ENCODE data around the gene LAD1.

LAD1 gene

DNA sequence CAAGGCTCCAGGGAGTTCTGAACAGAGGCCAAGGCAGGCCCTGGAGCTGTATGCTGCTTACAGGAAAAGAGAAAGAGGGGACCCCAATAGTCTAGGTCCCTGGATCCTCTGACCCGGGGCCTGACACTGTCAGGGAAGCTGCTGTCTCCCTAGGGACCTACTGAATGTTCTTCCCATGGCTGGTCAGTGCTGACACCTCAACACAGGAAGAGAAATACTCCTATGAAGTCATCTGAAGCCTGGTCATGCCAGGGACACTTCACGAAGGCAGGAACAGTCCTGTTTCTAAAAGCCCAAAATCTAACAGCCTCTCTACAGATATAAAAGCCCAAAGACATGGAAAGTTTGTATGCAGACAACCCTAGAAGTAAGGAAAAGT, 1.7 kb upstream of the LAD1 start:
- H3K9me3 ChIP-seq (ENCODE audit: insufficient read depth, low read depth, low read length), result no peaks in the 10 kb centered on the region
- no peaks in the 10 kb centered on the region for H3K79me2 ChIP-seq (ENCODE audit: insufficient read depth, low read length)
- H3K36me3 ChIP-seq (ENCODE audit: insufficient read depth, low read length), result no peaks in the 10 kb centered on the region
- H2AFZ ChIP-seq (ENCODE audit: low read length), result no peak overlapping the region
- H3K4me3 ChIP-seq (ENCODE audit: low read length, poor library complexity, severe bottlenecking), result no peak overlapping the region
- no peaks in the 10 kb centered on the region for H4K20me1 ChIP-seq (ENCODE audit: insufficient read depth, low read length, poor library complexity, severe bottlenecking)
- no peaks in the 10 kb centered on the region for H3K4me1 ChIP-seq (ENCODE audit: insufficient read depth, low read length, poor library complexity, severe bottlenecking)
- H3K9ac ChIP-seq (ENCODE audit: low read depth, low read length, poor library complexity, severe bottlenecking), result no peak overlapping the region
- no peak overlapping the region for H3K4me2 ChIP-seq (ENCODE audit: low read depth, low read length, poor library complexity, severe bottlenecking)
- no peak for TF ChIP-seq CTCF (conservative IDR thresholded peaks at IDR 0.05; ENCODE audit: low read length)
- TF ChIP-seq EZH2phosphoT487 (IDR thresholded peaks at IDR 0.05; ENCODE audit: borderline replicate concordance), result no peak
- no peaks in the 10 kb centered on the region for H3K27me3 ChIP-seq (ENCODE audit: insufficient read depth, low read length, poor library complexity, severe bottlenecking)
- no peaks in the 10 kb centered on the region for H3F3A ChIP-seq (ENCODE audit: low read depth)
- no peaks in the 10 kb centered on the region for H3K9me2 ChIP-seq (replicated peaks; ENCODE audit: low read depth, low read length)

DNA sequence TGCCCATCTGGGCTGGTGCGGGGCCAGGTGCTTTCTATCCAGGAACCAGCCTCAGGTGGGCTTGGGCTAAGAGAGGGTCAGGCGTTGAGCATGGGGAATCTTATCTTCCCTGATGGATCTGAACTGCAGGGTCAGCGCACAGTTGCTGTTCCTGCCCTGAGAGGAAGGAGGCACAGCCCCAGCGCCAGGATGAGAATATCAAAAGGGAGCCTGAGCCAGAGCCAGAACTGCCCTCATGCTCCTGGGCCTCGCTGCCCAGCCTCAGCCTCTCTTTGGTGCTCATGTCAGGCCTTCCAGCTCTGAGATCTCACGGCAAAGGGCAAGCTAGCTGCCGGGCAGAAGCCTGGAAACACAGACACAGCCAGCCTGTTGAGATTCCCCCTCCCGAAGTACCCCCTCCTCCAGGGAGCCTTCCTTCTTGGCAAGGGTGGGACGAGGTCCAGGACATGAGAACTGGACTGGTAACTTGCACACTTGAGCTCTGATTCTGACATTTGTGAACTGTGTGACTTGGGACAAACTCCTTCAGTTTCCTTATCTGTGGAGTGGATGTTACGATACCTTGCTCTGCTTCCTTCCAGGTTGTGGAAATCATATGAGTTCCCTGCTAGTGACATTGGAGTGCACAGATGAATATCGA, 1.2 kb upstream of the LAD1 start:
- Histone ChIP-seq H2AFZ (ENCODE audit: low read length) (no peak overlapping the region), H3K79me2 (ENCODE audit: insufficient read depth, low read length) (no peaks in the 10 kb centered on the region), H3K4me2 (ENCODE audit: low read depth, low read length, poor library complexity, severe bottlenecking) (no peak overlapping the region), H3K4me1 (ENCODE audit: insufficient read depth, low read length, poor library complexity, severe bottlenecking) (no peaks in the 10 kb centered on the region), H3K9me2 (replicated peaks; ENCODE audit: low read depth, low read length) (no peaks in the 10 kb centered on the region), H4K20me1 (ENCODE audit: insufficient read depth, low read length, poor library complexity, severe bottlenecking) (no peaks in the 10 kb centered on the region), H3K9me3 (ENCODE audit: insufficient read depth, low read depth, low read length) (no peaks in the 10 kb centered on the region), H3K27me3 (ENCODE audit: insufficient read depth, low read length, poor library complexity, severe bottlenecking) (no peaks in the 10 kb centered on the region), H3K4me3 (ENCODE audit: low read length, poor library complexity, severe bottlenecking) (no peak overlapping the region), H3K36me3 (ENCODE audit: insufficient read depth, low read length) (no peaks in the 10 kb centered on the region), H3K9ac (ENCODE audit: low read depth, low read length, poor library complexity, severe bottlenecking) (no peak overlapping the region), H3F3A (ENCODE audit: low read depth) (no peaks in the 10 kb centered on the region)
- TF ChIP-seq CTCF (conservative IDR thresholded peaks at IDR 0.05; ENCODE audit: low read length) (no peak), EZH2phosphoT487 (IDR thresholded peaks at IDR 0.05; ENCODE audit: borderline replicate concordance) (no peak)

DNA sequence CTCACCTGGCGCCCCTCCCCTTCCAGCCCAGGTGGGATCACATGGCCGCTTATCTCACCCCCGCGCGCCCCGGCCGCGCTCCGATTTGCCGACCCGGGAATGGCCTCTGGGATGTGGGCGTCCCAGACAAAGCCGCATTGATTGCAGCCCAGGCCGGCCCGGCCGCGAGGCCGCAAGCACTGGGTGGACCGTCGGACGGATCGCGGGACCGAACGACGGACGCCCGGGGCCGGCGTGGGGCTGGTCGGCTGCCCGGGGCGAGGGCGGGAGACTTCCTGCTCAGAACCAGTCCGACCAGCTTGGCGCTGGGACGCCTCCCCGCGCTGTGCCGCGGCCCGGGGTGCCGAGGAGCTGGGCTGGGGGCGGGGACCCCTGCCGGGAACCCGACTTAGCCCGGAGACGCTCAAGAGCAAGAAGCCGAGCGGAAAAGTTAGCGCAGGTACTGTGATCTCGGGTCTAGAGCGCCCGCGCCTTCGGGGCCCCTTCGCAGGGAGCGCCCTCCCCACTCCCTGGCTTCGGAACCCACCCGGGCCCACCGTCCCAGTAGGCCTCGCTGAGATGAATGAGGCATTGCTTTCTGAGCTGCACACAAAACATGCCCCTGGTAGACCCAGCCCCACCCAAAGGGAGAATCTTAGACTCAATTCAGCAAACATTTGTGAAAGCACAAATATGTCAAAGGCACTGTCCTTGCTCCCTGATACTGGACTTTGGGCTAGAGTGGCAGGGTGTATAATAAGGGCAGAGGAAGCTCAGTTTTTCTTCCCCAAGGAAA, 415 bp upstream of the LAD1 start:
- Histone ChIP-seq H3K79me2 (ENCODE audit: insufficient read depth, low read length) (no peaks in the 10 kb centered on the region), H3K9me2 (replicated peaks; ENCODE audit: low read depth, low read length) (no peaks in the 10 kb centered on the region), H3K4me2 (ENCODE audit: low read depth, low read length, poor library complexity, severe bottlenecking) (no peak overlapping the region), H3K4me3 (ENCODE audit: low read length, poor library complexity, severe bottlenecking) (no peak overlapping the region), H4K20me1 (ENCODE audit: insufficient read depth, low read length, poor library complexity, severe bottlenecking) (no peaks in the 10 kb centered on the region), H3K27me3 (ENCODE audit: insufficient read depth, low read length, poor library complexity, severe bottlenecking) (no peaks in the 10 kb centered on the region), H3K36me3 (ENCODE audit: insufficient read depth, low read length) (no peaks in the 10 kb centered on the region), H3K4me1 (ENCODE audit: insufficient read depth, low read length, poor library complexity, severe bottlenecking) (no peaks in the 10 kb centered on the region), H3K9ac (ENCODE audit: low read depth, low read length, poor library complexity, severe bottlenecking) (no peak overlapping the region), H3K9me3 (ENCODE audit: insufficient read depth, low read depth, low read length) (no peaks in the 10 kb centered on the region), H3F3A (ENCODE audit: low read depth) (no peaks in the 10 kb centered on the region), H2AFZ (ENCODE audit: low read length) (no peak overlapping the region)
- TF ChIP-seq CTCF (conservative IDR thresholded peaks at IDR 0.05; ENCODE audit: low read length) (no peak), EZH2phosphoT487 (IDR thresholded peaks at IDR 0.05; ENCODE audit: borderline replicate concordance) (no peak)
